MCF 10A (cell line): ENCODE results near the gene DNM3. TPM values are rescaled to one million over a fixed set of nuclear protein-coding genes. Genes with fewer than 3 reads are reported as not detected.

ENCODE experiments used
- Bru-seq: library from RNA; stranded (reverse); fragments of 400-500 nt; gene quantifications from one replicate; lab custom pipeline; 2021; lab: Mats Ljungman, UMichigan
- BruChase-seq, 2 experiments: library from RNA; stranded (reverse); fragments of 400-500 nt; gene quantifications; one replicate each; lab custom pipeline; 2021; lab: Mats Ljungman, UMichigan
- BruUV-seq: library from RNA; stranded (reverse); fragments of 400-500 nt; replicated peaks from 2 replicates; lab custom pipeline; 2021; lab: Mats Ljungman, UMichigan
- CTCF ChIA-PET: fragments of 300-600 bp; sonication (Branson Sonifier 250); formaldehyde crosslinking; extraction: SDS; loops from one replicate; lab custom pipeline; 2021; ENCODE audit warnings: antibody characterized with exemption, inconsistent platforms; lab: Yijun Ruan, JAX
- POLR2A ChIA-PET: fragments of 300-600, 350-650 bp; sonication (Branson Sonifier 250); formaldehyde crosslinking; extraction: SDS; loops from one replicate; lab custom pipeline; 2020; ENCODE audit warnings: antibody characterized with exemption, inconsistent platforms; lab: Yijun Ruan, JAX
- DNase-seq: peaks from one replicate; pipeline ENCODE4 v3.0.0-alpha.2; 2018; ENCODE audit not compliant: unreplicated experiment
- H3K27ac Mint-ChIP-seq: one replicate; pipeline ENCODE4 v1.8.0; 2022; ENCODE audit warnings: mild to moderate bottlenecking, low read depth, mixed read lengths; ENCODE audit not compliant: unreplicated experiment
- H3K27me3 Mint-ChIP-seq: one replicate; pipeline ENCODE4 v1.8.0; 2022; ENCODE audit warnings: mixed read lengths; ENCODE audit not compliant: insufficient read depth, unreplicated experiment
- H3K36me3 Mint-ChIP-seq: one replicate; pipeline ENCODE4 v1.8.0; 2022; ENCODE audit warnings: mild to moderate bottlenecking, moderate library complexity, mixed read lengths; ENCODE audit not compliant: insufficient read depth, unreplicated experiment
- H3K4me1 Mint-ChIP-seq: one replicate; pipeline ENCODE4 v1.8.0; 2022; ENCODE audit warnings: mixed read lengths; ENCODE audit not compliant: insufficient read depth, unreplicated experiment
- H3K4me3 Mint-ChIP-seq: one replicate; pipeline ENCODE4 v1.8.0; 2022; ENCODE audit warnings: mild to moderate bottlenecking, moderate library complexity, mixed read lengths; ENCODE audit not compliant: unreplicated experiment
- H3K9me3 Mint-ChIP-seq: one replicate; pipeline ENCODE4 v1.8.0; 2022; ENCODE audit warnings: mixed read lengths; ENCODE audit not compliant: unreplicated experiment
- CTCF ChIP-seq: fragments of 200-600 bp; IDR thresholded peaks from one replicate; pipeline ENCODE4 v1.8.0; 2022; ENCODE audit warnings: antibody characterized with exemption, mild to moderate bottlenecking; ENCODE audit not compliant: unreplicated experiment
- intact Hi-C: fragments of 100-400 bp; cut with micrococcal nuclease; formaldehyde crosslinking; loops from 2 replicates; pipeline ENCODE4 v1.14.1; 2022
- long read RNA-seq: library from polyadenylated mRNA; stranded (forward); transcript quantifications from one replicate; pipeline ENCODE4 v2.0.0, GENCODE V29; 2022
- total RNA-seq: library from RNA; stranded (reverse); gene quantifications from 2 replicates; pipeline ENCODE4 v1.2.3, GENCODE V29; 2022

DNM3 gene
- 0.44 and 0.68 TPM in 2 replicates for total RNA-seq
- Bru-seq, nascent RNA, result percentile 27 among the genes with signal in this experiment
- BruChase-seq, experiment 1, labeled RNA remaining after a 6-hour chase, result percentile 25 among the genes with signal in this experiment
- percentile 26 among the genes with signal in this experiment for BruChase-seq, experiment 2, labeled RNA remaining after a 2-hour chase
- long read RNA-seq, partial matches to known transcripts, result 0 of 1 reads
- long read RNA-seq, other reads (novel, unspliced or antisense), result 1 of 1 reads

GRCh38 chr1:171841050-171841910 is at the start of gene DNM3:
Gene DNM3 (plus strand): TSS chr1:171841498. CDS start chr1:171841657, 159 bp downstream.
- Mint-ChIP-seq H3K27ac (peak within 1 kb of the TSS; percentile 73), H3K4me1 (peaks cover 16% of the 10 kb centered on the region), H3K4me3 (peak within 1 kb of the TSS; percentile 71), H3K27me3 (peaks cover 33% of the 10 kb centered on the region), H3K9me3 (no peaks in the 10 kb centered on the region), H3K36me3 (no peaks in the 10 kb centered on the region)
- no TSS peak for BruUV-seq
- peak; percentile 74 for DNase-seq
- ChIA-PET POLR2A (interaction anchor here (0.6 to 3.0 kb wide), 10 partner anchors 9 to 142 kb away, joined by 3 to 18 read pairs (median 4); partner anchors contain the start of genes METTL13 and VAMP4), CTCF (interaction anchor here (0.6 to 5.5 kb wide), 16 partner anchors 11 to 603 kb away, joined by 3 to 52 read pairs (median 4); partner anchors contain the start of gene PIGC)
- intact Hi-C loops, result no loop called here
- no peak for TF ChIP-seq CTCF

- Mint-ChIP-seq H3K9me3 (no peaks in the 10 kb centered on the region), H3K27ac (peak overlapping the region; percentile 51), H3K4me1 (peaks cover 34% of the 10 kb centered on the region), H3K4me3 (no peak overlapping the region), H3K27me3 (no peaks in the 10 kb centered on the region), H3K36me3 (peaks cover 93% of the 10 kb centered on the region)
- TF ChIP-seq CTCF, result no peak
- intact Hi-C loops, result no loop called here
- POLR2A ChIA-PET, result interaction anchor here (1.3 to 1.4 kb wide), 2 partner anchors 11 to 50 kb away, joined by 3 read pairs; partner anchors contain the start of gene METTL13
- BruUV-seq, result no TSS peak
- CTCF ChIA-PET, result interaction anchor here (1.2 to 30.8 kb wide), 3 partner anchors 9 to 189 kb away, joined by 7 to 1502 read pairs (median 50); no protein-coding TSS in a partner anchor
- DNase-seq, result no peak
Measured at GRCh38 chr1:171792656-171793369, 48.5 kb upstream of the DNM3 start.

GRCh38 chr1:171793636-171794035 is 47.7 kb upstream of the DNM3 start:
- Mint-ChIP-seq H3K27ac (peak overlapping the region; percentile 55), H3K4me1 (peaks cover 27% of the 10 kb centered on the region), H3K27me3 (no peaks in the 10 kb centered on the region), H3K9me3 (no peaks in the 10 kb centered on the region), H3K4me3 (no peak overlapping the region), H3K36me3 (peaks cover 90% of the 10 kb centered on the region)
- intact Hi-C loops, result no loop called here
- no TSS peak for BruUV-seq
- DNase-seq, result no peak
- no peak for TF ChIP-seq CTCF
- POLR2A ChIA-PET, result interaction anchor here (1.4 to 1.7 kb wide), 2 partner anchors 12 to 51 kb away, joined by 3 to 4 read pairs; partner anchors contain the start of gene METTL13
- CTCF ChIA-PET, result interaction anchor here (1.2 to 30.8 kb wide), 2 partner anchors 8 to 189 kb away, joined by 7 to 1502 read pairs; no protein-coding TSS in a partner anchor
